ENCODE data around the gene RHPN2. TPM values are rescaled to one million over a fixed set of nuclear protein-coding genes. Genes with fewer than 3 reads are reported as not detected.
"Not testable (repeated sequence)": the region's sequence is repeated elsewhere in the genome, so short reads cannot be mapped to it uniquely, and the experiment has no call there.

The RHPN2 gene
- total RNA-seq, 1 experiment from 2014 or later: 29.2 TPM

- no peaks in the 10 kb centered on the region for H4K20me1 ChIP-seq (ENCODE audit: control insufficient read depth, insufficient read depth, insufficient read length)
- no peak for DNase-seq
- H3K9ac ChIP-seq (ENCODE audit: extremely low read depth, insufficient read length, low read length): no peak overlapping the region
- H3T11ph ChIP-seq (ENCODE audit: low read length): no peak overlapping the region
- no peak overlapping the region for H3K4me2 ChIP-seq (ENCODE audit: insufficient read depth, insufficient read length, low read length)
- no peaks in the 10 kb centered on the region for H3K79me2 ChIP-seq (ENCODE audit: insufficient read depth, low read length)
- H3K27ac Mint-ChIP-seq: peak overlapping the region in 1 of 3 experiments; percentile 11; a peak in 4 of 7 replicates
- no peak overlapping the region for H3K14ac ChIP-seq (ENCODE audit: insufficient read depth, low read length)
- H3K27ac ChIP-seq (ENCODE audit: insufficient read length, low read depth, low read length): no peak overlapping the region
- H3K27me3 Mint-ChIP-seq (ENCODE audit: low read depth): no peaks in the 10 kb centered on the region
- H2AFZ ChIP-seq (ENCODE audit: low read length): no peak overlapping the region
- H4K8ac ChIP-seq (replicated peaks; ENCODE audit: insufficient read length, low read depth, low read length): no peak overlapping the region
- H3K4me3 Mint-ChIP-seq: no peak overlapping the region
- no peak overlapping the region for H3K56ac ChIP-seq (ENCODE audit: insufficient read length, low read depth, low read length)
- no peak for TF ChIP-seq CTCF (conservative IDR thresholded peaks at IDR 0.05)
- no peak overlapping the region for H3K18ac ChIP-seq (ENCODE audit: insufficient read length, low read depth, low read length)
- H2BK120ac ChIP-seq (ENCODE audit: low read depth, low read length, poor library complexity, severe bottlenecking): no peak overlapping the region
- H4K5ac ChIP-seq (ENCODE audit: insufficient read length, low read depth, low read length): no peak overlapping the region
- no CpG with 5 or more reads among the region's 5 CpGs for WGBS (ENCODE audit: extremely low coverage, insufficient read length, low lambda C conversion rate)
- no peaks in the 10 kb centered on the region for H3K27me3 ChIP-seq (ENCODE audit: insufficient read depth, low read length)
- H2AK5ac ChIP-seq (ENCODE audit: insufficient read length, low read length): no peak overlapping the region
- H4K91ac ChIP-seq (ENCODE audit: insufficient read length, low read depth, low read length): no peak overlapping the region
- H3K79me1 ChIP-seq (ENCODE audit: insufficient read depth, low read depth, low read length, poor library complexity, severe bottlenecking): no peaks in the 10 kb centered on the region
- H3K9me3 Mint-ChIP-seq: no peaks in the 10 kb centered on the region
- no peak overlapping the region for H2BK20ac ChIP-seq (ENCODE audit: low read depth, low read length, poor library complexity, severe bottlenecking)
- no peak overlapping the region for H2BK15ac ChIP-seq (ENCODE audit: low read depth, low read length)
- no peak overlapping the region for H3K23ac ChIP-seq (ENCODE audit: insufficient read length, low read depth, low read length)
- H3K4me1 Mint-ChIP-seq: no peaks in the 10 kb centered on the region
- no peaks in the 10 kb centered on the region for H3K4me1 ChIP-seq (ENCODE audit: insufficient read depth, low read length)
- no peaks in the 10 kb centered on the region for H3K9me3 ChIP-seq (ENCODE audit: control insufficient read depth, low read depth, low read length)
- H3K36me3 Mint-ChIP-seq (ENCODE audit: insufficient read depth in 1 of 3, low read depth in 3 of 3): peaks cover 18 to 68% (median 55%) of the 10 kb centered on the region in 3 experiments; a peak in 6 of 7 replicates
- no peak overlapping the region for H3K4ac ChIP-seq (ENCODE audit: low read depth, low read length)
- no peak overlapping the region for H2BK5ac ChIP-seq (ENCODE audit: insufficient read length, low read length)
- H3K23me2 ChIP-seq (ENCODE audit: insufficient read length, low read depth, low read length, poor library complexity, severe bottlenecking): no peaks in the 10 kb centered on the region
- H2BK12ac ChIP-seq (ENCODE audit: insufficient read length, low read depth, low read length): no peak overlapping the region
These were observed 76.0 kb downstream of the RHPN2 start for GRCh38 chr19:32988724-32989123.

DNA sequence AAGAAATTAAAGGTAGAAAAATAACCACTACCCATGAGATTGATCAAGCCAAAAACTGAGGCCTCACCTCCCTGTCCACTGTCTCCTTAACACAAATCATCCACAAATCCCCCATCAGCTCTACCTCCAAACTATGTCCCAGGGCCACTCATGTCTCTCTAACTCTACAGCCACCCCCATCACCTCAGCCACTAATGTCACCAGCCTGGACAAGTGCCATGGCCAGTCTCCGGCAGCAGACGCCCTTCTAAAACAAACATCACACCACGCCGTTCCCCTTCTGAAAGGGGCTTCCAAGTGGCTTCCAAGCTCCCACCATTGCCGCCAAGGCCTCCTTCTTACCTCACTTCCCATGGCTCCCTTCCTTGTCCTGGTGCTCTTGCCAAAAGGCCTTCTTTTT, 76.4 kb downstream of the RHPN2 start:
- H3K36me3 Mint-ChIP-seq (ENCODE audit: insufficient read depth in 1 of 3, low read depth in 3 of 3): peaks cover 17 to 70% (median 56%) of the 10 kb centered on the region in 3 experiments; a peak in 6 of 7 replicates

More for the DNA sequence above, 76.4 kb downstream of the RHPN2 start:
- not testable (repeated sequence) for H3K56ac ChIP-seq (ENCODE audit: insufficient read length, low read depth, low read length); H2AK5ac ChIP-seq (ENCODE audit: insufficient read length, low read length); H2BK20ac ChIP-seq (ENCODE audit: low read depth, low read length, poor library complexity, severe bottlenecking); H3K18ac ChIP-seq (ENCODE audit: insufficient read length, low read depth, low read length); H3K23ac ChIP-seq (ENCODE audit: insufficient read length, low read depth, low read length); H3K9me3 ChIP-seq (ENCODE audit: control insufficient read depth, low read depth, low read length); H3K4me2 ChIP-seq (ENCODE audit: insufficient read depth, insufficient read length, low read length); H4K5ac ChIP-seq (ENCODE audit: insufficient read length, low read depth, low read length); H3K14ac ChIP-seq (ENCODE audit: insufficient read depth, low read length); H4K91ac ChIP-seq (ENCODE audit: insufficient read length, low read depth, low read length); H3K9ac ChIP-seq (ENCODE audit: extremely low read depth, insufficient read length, low read length); H2BK12ac ChIP-seq (ENCODE audit: insufficient read length, low read depth, low read length); H3K4ac ChIP-seq (ENCODE audit: low read depth, low read length); H3K79me1 ChIP-seq (ENCODE audit: insufficient read depth, low read depth, low read length, poor library complexity, severe bottlenecking); H3K79me2 ChIP-seq (ENCODE audit: insufficient read depth, low read length); H3K4me1 ChIP-seq (ENCODE audit: insufficient read depth, low read length); H3K27ac ChIP-seq (ENCODE audit: insufficient read length, low read depth, low read length); H2BK120ac ChIP-seq (ENCODE audit: low read depth, low read length, poor library complexity, severe bottlenecking); H4K8ac ChIP-seq (replicated peaks; ENCODE audit: insufficient read length, low read depth, low read length); DNase-seq; H3K9me3 Mint-ChIP-seq; H2BK5ac ChIP-seq (ENCODE audit: insufficient read length, low read length); H2BK15ac ChIP-seq (ENCODE audit: low read depth, low read length); H4K20me1 ChIP-seq (ENCODE audit: control insufficient read depth, insufficient read depth, insufficient read length); H3K27me3 Mint-ChIP-seq (ENCODE audit: low read depth); H3T11ph ChIP-seq (ENCODE audit: low read length); H3K4me1 Mint-ChIP-seq; H3K27me3 ChIP-seq (ENCODE audit: insufficient read depth, low read length); H2AFZ ChIP-seq (ENCODE audit: low read length); H3K23me2 ChIP-seq (ENCODE audit: insufficient read length, low read depth, low read length, poor library complexity, severe bottlenecking); H3K4me3 Mint-ChIP-seq
- H3K27ac Mint-ChIP-seq: peak overlapping the region; percentile 11 to 86 (median 13); a peak in 5 of 7 replicates
- WGBS (ENCODE audit: extremely low coverage, insufficient read length, low lambda C conversion rate): no CpG with 5 or more reads among the region's 5 CpGs

Data from H9 (cell line).